Measurements from ENCODE around the gene RSRC1.

GRCh38 chr3:158568784-158569183 is 458.9 kb downstream of the RSRC1 start:
- TF ChIP-seq EZH2 (IDR thresholded peaks at IDR 0.05; ENCODE audit: borderline replicate concordance): no peak
- no peak for TF ChIP-seq EZH2phosphoT487 (IDR thresholded peaks at IDR 0.05; ENCODE audit: low read depth, severe bottlenecking, unreplicated experiment)
- TF ChIP-seq CTCF (IDR thresholded peaks at IDR 0.05; ENCODE audit: poor library complexity): no peak

All from hepatocyte (in vitro differentiated cells).